GM19043 (cell line): ENCODE results near the gene MPV17.
"Not testable (repeated sequence)": the region's sequence is repeated elsewhere in the genome, so short reads cannot be mapped to it uniquely, and the experiment has no call there.

Experiments used
- ATAC-seq: cut with Tn5 transposase; IDR thresholded peaks from one replicate; pipeline ENCODE4 v1.9.1; 2021; ENCODE audit warnings: low read depth; ENCODE audit not compliant: unreplicated experiment

Gene MPV17

GRCh38 chr2:27303093-27304025 is 19.5 kb downstream of the MPV17 start:
- ATAC-seq, result no peak

- ATAC-seq, result not testable (repeated sequence)
Observed at GRCh38 chr2:27300606-27301005, 22.3 kb downstream of the MPV17 start.

GRCh38 chr2:27298391-27299080 is 24.4 kb downstream of the MPV17 start:
- ATAC-seq, result no peak

- ATAC-seq, result no peak
Observed at GRCh38 chr2:27297195-27297594, 25.7 kb downstream of the MPV17 start.

- ATAC-seq, result no peak
Observed at GRCh38 chr2:27296481-27296880, 26.4 kb downstream of the MPV17 start.

GRCh38 chr2:27294928-27295327 is 28.0 kb downstream of the MPV17 start:
- no peak for ATAC-seq

DNA sequence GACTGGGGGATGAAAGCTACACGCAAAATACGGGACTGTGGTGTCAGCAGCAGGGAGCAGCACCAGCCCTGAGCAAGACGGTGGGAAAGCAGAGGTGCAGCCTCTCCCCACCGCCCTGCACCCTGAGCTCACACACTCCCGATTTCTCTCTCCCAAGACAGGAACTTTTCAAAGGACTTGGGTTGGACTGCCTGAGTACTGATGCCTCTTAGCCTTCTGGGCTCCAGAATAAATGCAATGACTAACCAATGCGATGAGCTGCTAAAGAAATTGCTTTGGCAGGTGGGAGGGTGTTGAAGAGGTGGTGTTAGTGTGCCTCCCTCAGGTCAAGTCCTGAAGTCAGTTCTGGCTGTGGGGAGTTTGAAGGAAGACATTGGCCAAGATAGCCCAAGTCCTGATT is 31.0 kb downstream of the MPV17 start:
- no peak for ATAC-seq

GRCh38 chr2:27290549-27290948 is 32.3 kb downstream of the MPV17 start:
- ATAC-seq, result no peak

GRCh38 chr2:27288610-27289009 is 34.3 kb downstream of the MPV17 start:
- ATAC-seq, result no peak

- no peak for ATAC-seq
Observed at GRCh38 chr2:27285481-27285880, 37.4 kb downstream of the MPV17 start.

DNA sequence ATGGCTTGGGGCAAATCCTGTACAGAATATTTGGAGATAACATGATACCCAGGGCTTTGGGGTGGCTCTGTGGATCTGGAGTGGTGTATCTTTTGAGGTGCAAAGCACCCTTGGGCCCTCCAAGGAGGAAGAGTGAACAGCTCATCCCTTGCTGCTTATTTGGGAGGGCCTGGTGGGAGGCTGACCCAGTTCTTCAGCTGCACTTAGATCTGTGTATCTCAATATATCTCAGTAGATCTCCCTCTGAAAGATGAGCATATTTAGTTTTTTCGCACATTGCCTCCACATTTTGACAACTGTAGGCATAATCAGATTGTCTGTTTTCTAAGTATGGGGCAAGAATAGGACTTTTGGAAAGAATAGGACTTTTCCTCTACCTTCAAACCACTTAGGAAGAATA is 37.9 kb downstream of the MPV17 start:
- ATAC-seq, result no peak

- ATAC-seq, result no peak
Observed at GRCh38 chr2:27282892-27283291, 40.0 kb downstream of the MPV17 start.

DNA sequence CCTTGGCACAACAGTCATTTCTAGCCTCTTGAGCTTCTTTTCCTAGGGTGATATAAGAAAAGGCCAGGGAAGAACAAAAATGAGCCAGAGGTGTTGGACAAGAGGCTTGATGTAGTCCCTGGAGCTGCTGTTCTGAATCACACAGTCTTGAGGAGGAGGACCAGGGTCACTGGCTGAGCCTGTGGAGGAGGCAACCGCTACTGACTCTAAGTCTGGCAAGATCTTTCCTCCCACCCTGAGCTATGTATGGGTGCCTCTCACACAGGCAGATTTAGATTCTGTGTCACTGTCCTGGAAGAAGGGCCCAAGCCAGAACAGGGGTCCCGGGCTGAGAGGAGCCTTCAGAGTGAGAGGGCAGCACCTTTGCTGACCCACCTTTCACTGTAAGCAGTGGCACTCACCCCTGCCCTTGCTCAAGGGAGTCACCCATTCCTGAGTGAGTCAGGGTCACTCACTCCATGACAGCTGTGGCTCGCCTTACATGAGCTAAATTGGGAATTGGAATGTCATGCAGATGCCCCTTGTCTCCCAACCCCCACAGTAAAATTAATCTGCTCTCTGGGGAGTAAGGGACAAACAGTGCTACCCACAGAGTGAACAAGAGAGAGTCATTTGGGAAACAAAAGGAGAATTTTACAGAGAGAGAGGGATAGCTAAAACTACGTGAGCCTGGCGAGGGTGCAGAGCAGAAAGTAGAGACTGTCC is 40.9 kb downstream of the MPV17 start, which contains the start of gene TRIM54:
TSS of gene TRIM54 (plus strand) at position 575 of the 705 bp plus-strand sequence. CDS start 303 bp downstream, outside the sequence.
- no peak for ATAC-seq

DNA sequence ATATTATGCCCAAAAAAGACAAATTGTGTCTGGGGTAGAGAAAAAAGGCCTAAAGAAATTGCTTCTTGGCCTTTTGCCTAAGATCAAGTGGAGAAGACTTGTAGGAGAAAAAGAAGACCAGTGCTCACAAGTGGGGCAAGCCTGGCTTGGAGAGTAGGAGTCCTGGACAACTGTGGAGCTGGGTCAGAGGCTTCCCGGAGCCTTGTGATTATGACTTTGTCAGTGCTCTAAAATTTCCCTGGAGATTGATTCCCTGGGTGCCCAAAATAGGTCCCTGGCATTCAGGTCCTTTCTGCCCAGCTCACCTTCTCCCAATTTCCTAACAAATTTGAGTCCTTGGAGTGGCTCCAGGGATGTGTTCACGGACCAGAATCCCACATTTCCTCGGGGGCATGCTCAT is 41.5 kb downstream of the MPV17 start:
- no peak for ATAC-seq

- ATAC-seq, result no peak
Observed at GRCh38 chr2:27280826-27281225, 42.1 kb downstream of the MPV17 start.

DNA sequence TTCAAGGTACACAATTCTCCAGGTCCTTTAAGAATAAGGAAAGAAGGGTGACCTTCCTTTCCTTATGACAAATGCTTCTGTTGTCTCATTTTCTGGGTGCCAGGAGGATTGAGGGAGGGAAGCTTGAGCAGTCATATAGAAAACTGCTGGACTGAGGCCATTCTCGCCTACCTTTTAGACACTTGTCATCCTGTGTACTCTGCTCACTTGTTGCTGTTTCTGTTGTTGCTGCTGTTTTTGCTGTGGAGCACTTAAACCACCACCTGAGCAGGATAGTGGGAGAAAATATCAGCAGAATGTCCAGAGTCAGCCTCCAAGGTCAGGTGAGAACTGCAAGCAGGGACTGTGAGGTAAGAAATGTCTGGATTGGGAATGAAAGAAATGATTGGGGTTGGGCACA is 44.9 kb downstream of the MPV17 start:
- no peak for ATAC-seq

DNA sequence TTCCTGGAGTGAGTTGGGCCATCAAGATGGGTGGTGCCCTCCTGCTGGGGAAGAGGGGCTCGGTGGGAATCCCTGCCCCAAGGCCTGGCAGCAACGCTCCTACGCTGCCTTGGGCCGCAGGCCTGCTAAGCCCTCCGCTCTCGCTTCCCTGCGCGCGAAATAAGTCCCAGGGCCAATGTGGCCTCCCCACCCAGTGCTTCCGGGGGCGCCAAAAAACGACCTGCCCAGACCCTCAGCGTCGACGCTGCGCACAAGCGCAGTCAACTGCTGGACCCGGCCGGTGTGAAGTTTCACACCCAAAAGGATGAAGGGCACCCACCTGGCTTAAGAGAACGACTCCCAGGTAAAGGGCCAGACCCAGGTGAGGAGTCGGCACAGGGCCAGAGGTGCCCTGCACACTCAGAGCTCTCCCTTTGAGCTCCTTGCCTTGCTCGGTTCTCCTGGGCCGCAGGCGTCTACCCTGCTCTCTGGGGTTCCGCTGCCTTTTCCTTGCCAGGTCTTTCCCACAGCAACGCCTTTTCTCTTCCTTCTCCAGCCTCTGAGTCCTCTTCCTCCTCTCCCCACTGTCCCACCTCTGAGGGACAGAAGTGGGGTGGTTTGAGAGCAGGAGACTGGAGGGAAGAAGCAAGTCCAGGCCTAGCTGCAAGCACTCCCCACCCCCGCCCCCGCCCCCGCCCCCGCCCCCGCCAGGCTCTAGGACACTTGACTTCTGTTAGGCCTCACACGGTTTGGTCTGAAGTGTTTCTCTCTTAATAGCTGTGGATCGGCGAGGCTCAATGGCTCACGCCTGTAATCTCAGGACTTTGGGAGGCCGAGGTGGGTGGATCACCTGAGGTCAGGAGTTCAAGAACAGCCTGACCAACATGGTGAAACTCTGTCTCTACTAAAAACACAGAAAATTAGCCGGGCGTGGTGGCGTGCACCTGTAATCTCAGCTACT is 47.4 kb downstream of the MPV17 start, which contains the start of gene DNAJC5G:
TSS of gene DNAJC5G (plus strand) at position 223 of the 940 bp plus-strand sequence. CDS start 1,296 bp downstream, outside the sequence.
- ATAC-seq, result no peak

- not testable (repeated sequence) for ATAC-seq
Observed at GRCh38 chr2:27272537-27273522, 50.1 kb downstream of the MPV17 start.
